Daoy (cell line): ENCODE results near the gene DYSF. TPM values are rescaled to one million over a fixed set of nuclear protein-coding genes. Genes with fewer than 3 reads are reported as not detected.

Source experiments
- DNase-seq: peaks from one replicate; pipeline ENCODE4 v3.0.0-alpha.2; 2015; ENCODE audit warnings: low read depth
- total RNA-seq: library from RNA; depleted of rRNA; stranded (reverse); fragments of >200 nt; shearing (Covaris generic); gene quantifications from 2 replicates; pipeline ENCODE4 v1.2.3, GENCODE V29; 2014

The DYSF gene
- total RNA-seq, 1 experiment from 2014 or later, result 0.23 TPM

DNA sequence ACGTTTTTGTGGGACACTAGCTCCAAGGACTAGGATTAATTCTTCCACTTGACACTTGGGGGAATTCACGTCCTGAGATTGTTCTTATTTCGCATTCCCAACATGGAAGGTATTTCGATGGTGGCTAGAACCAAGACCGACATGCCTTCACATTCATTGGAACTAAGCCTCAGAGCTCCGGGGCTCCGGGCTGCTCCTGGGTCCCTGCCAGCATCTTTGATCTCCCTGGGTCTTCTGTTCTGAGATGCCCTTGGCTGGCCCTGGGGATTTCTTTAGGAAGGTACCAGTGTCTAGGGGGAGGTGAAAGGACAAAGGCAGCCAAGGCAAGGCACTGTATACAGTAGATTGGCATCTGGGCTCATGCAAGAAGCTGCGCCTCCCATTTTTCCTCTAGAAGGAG is 76.8 kb downstream of the DYSF start:
- DNase-seq, result no peak

- DNase-seq, result peak; percentile 34
These were observed 77.4 kb downstream of the DYSF start for GRCh38 chr2:71530641-71531332.

- DNase-seq, result peak; percentile 42
These were observed 78.2 kb downstream of the DYSF start for GRCh38 chr2:71531522-71532047.

- DNase-seq, result no peak
These were observed 79.0 kb downstream of the DYSF start for GRCh38 chr2:71532327-71532726.

- no peak for DNase-seq
These were observed 80.8 kb downstream of the DYSF start for GRCh38 chr2:71534201-71534600.

- DNase-seq, result no peak
These were observed 81.5 kb downstream of the DYSF start for GRCh38 chr2:71534826-71535225.

GRCh38 chr2:71535526-71535925 is 82.2 kb downstream of the DYSF start:
- no peak for DNase-seq

GRCh38 chr2:71536226-71536671 is 82.9 kb downstream of the DYSF start:
- DNase-seq, result peak; percentile 16

DNA sequence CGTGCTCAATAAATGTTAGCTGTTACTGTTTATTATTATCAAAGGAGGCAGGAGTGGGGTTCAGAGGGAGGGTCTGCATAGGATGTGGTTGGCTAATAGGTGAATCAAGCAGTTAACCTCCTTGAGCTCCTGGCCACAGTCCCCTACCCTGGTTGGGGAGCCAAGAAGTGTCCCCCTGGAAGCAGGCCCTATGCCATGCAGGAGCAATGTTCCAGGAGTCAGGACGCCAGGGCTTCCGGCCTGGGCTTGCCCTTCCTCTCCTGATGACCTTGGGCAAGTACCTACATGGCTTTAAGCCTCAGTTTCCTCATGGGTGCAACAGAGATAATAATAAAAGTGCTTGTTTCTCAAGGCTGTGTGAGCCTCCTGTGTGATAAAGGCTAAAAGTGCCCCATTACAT is 84.9 kb downstream of the DYSF start:
- no peak for DNase-seq

- DNase-seq, result no peak
These were observed 85.4 kb downstream of the DYSF start for GRCh38 chr2:71538656-71539265.

DNA sequence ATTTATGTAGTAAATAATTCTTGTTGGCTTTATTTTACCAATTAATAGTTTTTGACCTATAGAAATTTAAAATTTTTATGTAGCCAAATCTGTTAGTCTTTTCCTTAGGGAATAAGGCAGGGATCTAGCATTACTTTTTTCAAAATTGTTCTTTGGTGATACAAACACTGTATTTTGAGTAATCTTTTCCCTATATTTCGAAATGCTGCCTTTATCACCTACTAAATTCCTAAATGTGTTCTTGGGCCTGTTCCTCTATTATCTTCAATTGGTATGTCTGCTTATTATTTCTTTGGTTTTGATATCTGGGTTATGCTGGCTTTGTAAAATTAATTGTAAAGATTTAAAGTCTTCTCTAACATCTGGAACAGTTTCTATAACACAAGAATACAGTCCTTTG is 87.5 kb downstream of the DYSF start:
- DNase-seq, result no peak

DNA sequence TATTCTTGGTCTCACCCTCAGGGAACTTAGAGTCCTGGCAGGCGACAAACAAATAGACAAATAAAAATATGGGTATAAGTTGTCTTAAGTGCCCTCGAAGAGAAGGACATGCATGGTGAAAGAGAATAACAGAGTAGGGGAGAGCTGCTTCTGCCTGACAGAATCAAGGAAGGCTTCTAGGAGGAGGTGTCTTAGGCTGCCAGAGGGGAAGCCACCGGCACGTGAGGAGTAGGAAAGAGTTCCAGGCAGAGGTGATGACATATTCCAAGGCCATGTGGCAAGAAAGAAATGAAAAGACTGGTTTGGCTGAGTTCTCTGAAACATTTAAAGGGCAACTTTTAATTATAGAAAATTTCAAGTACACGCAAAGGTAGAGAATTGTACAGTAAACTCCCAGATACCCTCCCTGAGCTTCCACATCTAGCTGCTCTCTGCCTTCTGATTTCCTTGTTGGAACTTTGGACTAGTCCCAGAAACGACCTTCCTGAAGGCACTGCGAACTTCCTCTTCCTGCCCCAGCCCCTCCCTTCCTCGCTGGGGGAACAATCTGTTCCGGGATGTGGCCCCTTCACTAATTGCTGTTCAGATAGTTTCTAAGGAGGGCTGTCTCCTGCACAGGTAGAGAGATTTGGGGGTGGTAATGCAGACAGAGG is 91.7 kb downstream of the DYSF start:
- no peak for DNase-seq

DNA sequence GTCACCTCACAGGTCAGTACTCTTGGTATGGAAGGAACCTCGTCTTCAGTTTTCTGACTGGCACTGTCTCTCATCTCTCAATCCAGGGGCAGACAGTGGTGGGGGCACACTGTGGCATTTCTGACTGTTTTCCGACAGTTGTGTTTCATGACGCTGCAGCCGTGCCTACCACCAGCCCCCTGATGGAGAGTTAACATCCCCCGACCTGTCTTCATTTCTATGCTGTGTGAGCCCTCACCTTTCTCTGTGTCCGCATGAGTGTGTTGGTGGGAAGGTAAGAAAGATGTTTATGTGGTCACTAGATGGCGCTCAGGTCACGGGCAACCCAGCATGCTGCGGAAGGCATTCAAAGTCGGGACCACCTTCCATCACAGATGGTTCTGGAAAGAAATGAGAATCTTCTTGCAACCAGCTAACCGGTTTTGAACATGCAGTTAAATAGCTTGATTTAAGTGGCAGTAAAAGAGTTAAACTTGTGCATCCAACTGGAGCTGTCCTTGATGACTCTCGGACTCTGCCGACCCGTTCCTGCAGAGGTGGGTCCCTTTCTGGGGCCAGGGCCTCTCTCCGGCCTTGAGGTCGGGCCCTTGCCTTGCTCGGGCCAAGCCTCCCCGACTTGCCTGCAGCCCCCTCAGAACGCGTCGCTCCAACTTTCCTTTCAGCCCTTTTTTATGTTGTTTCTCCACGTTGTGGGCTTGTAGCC is 92.4 kb downstream of the DYSF start:
- DNase-seq, result peak; percentile 75

DNA sequence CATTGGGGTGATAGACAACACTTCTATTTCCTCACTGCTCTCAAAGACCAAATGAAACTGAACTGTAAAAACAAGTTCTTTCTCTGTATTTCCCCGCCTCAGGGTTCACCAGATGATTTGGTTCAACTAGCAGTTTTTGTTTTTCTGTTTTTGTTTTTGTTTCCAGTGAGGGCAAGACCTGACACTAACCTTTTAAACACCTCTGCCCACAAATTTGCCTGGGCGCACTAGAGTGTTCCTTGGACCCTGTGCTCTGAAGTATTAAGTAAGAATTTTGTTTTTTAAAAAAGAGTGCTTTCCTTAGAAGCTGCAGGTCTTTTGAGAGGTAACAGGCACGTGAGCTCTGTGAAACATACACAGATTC is 92.9 kb downstream of the DYSF start:
- no peak for DNase-seq

GRCh38 chr2:71546777-71547281 is 93.5 kb downstream of the DYSF start:
- DNase-seq, result no peak

GRCh38 chr2:71547616-71548285 is 94.4 kb downstream of the DYSF start:
- no peak for DNase-seq

DNA sequence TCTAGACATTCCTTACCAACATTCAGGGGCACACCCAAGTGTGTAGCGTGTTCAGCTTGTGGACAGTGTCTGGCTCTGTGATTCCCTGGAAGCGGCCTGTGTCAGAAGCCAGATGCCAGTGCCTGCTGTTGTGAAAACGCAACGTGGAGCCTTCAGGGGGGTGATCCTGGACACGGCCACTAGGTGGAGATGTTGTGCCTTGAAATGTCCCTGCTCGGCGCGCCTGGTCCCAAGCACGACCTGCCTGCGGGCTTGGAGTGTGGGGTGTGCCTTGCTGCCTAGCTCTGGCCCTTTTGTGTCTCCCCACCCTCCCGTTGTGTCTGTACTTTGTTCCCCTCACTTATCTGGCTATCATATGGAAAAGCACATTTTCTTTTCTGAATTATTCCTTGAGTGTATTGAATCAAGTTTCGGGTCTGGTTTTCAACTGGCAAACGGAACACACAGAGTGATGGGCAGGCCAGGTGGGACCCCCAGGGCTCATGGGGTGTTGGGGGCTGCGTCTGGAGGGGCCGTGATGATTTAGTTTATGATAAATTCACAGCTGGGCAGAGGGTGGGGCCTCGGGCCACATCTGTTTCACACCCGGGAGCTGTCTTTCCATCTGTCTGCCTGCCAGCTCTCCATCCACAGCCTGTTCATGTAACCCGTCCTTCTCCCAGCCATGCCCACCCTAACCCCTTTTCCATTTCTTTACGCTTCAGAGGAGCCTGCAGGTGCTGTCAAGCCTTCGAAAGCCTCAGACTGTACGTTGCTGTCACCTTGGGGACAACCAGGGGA is 95.5 kb downstream of the DYSF start:
- peak; percentile 68 for DNase-seq

DNA sequence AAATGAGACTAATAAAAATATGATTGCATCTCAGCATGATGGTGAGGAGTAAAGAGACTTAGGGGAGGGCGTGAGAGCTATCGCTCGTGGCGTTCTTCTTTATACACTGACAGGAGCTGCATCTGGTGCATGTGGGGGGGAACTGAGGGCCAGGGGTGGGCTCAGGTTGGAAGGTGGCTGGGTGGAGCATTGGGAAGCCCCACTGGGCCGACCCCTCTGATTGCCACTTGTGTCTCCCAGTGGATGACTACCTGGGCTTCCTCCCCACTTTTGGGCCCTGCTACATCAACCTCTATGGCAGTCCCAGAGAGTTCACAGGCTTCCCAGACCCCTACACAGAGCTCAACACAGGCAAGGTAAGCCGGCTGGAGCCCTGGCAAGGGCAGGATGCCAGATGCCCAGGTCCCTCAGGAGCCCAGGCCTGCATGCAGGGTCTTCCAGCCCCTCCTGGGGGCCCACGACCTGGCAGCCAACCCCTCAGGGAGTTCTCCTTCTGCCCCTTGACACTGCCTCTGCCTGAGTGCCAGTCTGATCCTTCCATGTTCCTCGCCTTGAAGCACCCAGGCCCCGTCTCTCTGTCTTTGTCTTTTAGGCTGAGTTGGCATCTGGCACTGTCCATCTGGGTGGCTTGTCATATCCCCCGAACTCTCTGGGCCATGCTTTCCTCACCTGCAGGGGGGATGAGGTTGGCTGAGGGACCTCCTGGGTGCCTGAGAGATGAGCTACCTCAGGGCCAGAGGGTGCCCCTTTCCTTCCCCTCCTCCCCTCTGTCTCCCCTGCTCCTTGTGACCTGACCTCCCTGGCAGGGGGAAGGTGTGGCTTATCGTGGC is 97.7 kb downstream of the DYSF start:
- DNase-seq, result no peak

DNA sequence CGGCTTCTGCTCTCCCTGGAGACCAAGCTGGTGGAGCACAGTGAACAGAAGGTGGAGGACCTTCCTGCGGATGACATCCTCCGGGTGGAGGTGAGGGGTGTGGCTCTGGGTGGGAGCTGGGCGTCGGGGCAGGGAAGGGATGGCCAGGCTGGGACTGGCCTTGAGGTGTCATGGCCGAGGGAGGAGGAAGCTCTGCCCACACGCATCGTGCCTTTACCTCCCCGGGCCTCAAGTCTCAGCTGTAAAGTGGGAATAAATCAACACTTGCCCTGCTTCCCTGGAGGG is 98.2 kb downstream of the DYSF start:
- DNase-seq, result no peak

DNA sequence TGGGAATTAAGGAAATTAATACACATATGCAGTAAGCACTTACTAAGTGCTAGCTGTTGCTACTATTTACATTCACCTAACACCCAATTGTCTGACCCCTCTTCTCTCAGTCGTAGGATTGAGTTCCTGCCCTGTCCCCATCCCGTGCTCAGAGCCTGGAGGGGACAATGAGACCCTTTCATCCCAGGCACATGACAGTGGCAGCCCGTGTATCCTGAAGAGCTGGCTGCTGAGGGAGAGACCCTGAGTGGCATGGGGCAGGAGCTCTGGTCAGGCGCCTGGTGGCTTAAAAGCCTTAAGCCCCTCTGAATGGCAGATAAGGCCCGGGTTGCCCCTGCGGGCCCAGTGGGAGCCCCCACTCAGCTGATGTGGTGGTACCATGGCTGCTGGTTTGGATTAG is 99.0 kb downstream of the DYSF start:
- no peak for DNase-seq
